ENCODE measurements around the gene YBX3.

The YBX3 gene

GRCh38 chr12:10718279-10718821 lies 4.8 kb downstream of the YBX3 start:
- Histone ChIP-seq H3K27ac (ENCODE audit: low read depth, low read length) (peak overlapping the region; percentile 65), H3K4me3 (ENCODE audit: low read length) (no peak overlapping the region), H3K9ac (ENCODE audit: low read length) (no peak overlapping the region), H3K4me1 (ENCODE audit: control insufficient read depth, insufficient read depth, low read length) (peaks cover 29% of the 10 kb centered on the region), H3K27me3 (ENCODE audit: control insufficient read depth, insufficient read depth, low read length) (no peaks in the 10 kb centered on the region), H3K36me3 (ENCODE audit: control insufficient read depth, insufficient read depth, low read length) (peaks cover 7% of the 10 kb centered on the region)

GRCh38 chr12:10717410-10717809 lies 5.7 kb downstream of the YBX3 start:
- peaks cover 8% of the 10 kb centered on the region for H3K36me3 ChIP-seq (ENCODE audit: control insufficient read depth, insufficient read depth, low read length)
- no peak overlapping the region for H3K9ac ChIP-seq (ENCODE audit: low read length)
- H3K4me3 ChIP-seq (ENCODE audit: low read length) = no peak overlapping the region
- peaks cover 29% of the 10 kb centered on the region for H3K4me1 ChIP-seq (ENCODE audit: control insufficient read depth, insufficient read depth, low read length)
- no peaks in the 10 kb centered on the region for H3K27me3 ChIP-seq (ENCODE audit: control insufficient read depth, insufficient read depth, low read length)
- peak overlapping the region; percentile 65 for H3K27ac ChIP-seq (ENCODE audit: low read depth, low read length)

- peaks cover 13% of the 10 kb centered on the region for H3K36me3 ChIP-seq (ENCODE audit: control insufficient read depth, insufficient read depth, low read length)
- peak overlapping the region; percentile 65 for H3K27ac ChIP-seq (ENCODE audit: low read depth, low read length)
- H3K4me3 ChIP-seq (ENCODE audit: low read length) = no peak overlapping the region
- peaks cover 29% of the 10 kb centered on the region for H3K4me1 ChIP-seq (ENCODE audit: control insufficient read depth, insufficient read depth, low read length)
- no peak overlapping the region for H3K9ac ChIP-seq (ENCODE audit: low read length)
- H3K27me3 ChIP-seq (ENCODE audit: control insufficient read depth, insufficient read depth, low read length) = no peaks in the 10 kb centered on the region
Measured at GRCh38 chr12:10716704-10717315, 6.3 kb downstream of the YBX3 start.

GRCh38 chr12:10716277-10716676 lies 6.8 kb downstream of the YBX3 start:
- Histone ChIP-seq H3K9ac (ENCODE audit: low read length) (no peak overlapping the region), H3K36me3 (ENCODE audit: control insufficient read depth, insufficient read depth, low read length) (peaks cover 14% of the 10 kb centered on the region), H3K27ac (ENCODE audit: low read depth, low read length) (peak overlapping the region; percentile 65), H3K4me1 (ENCODE audit: control insufficient read depth, insufficient read depth, low read length) (peaks cover 29% of the 10 kb centered on the region), H3K27me3 (ENCODE audit: control insufficient read depth, insufficient read depth, low read length) (no peaks in the 10 kb centered on the region), H3K4me3 (ENCODE audit: low read length) (no peak overlapping the region)

GRCh38 chr12:10715491-10715890 lies 7.6 kb downstream of the YBX3 start:
- no peak overlapping the region for H3K9ac ChIP-seq (ENCODE audit: low read length)
- H3K4me1 ChIP-seq (ENCODE audit: control insufficient read depth, insufficient read depth, low read length) = peaks cover 24% of the 10 kb centered on the region
- H3K27ac ChIP-seq (ENCODE audit: low read depth, low read length) = peak overlapping the region; percentile 65
- no peak overlapping the region for H3K4me3 ChIP-seq (ENCODE audit: low read length)
- H3K27me3 ChIP-seq (ENCODE audit: control insufficient read depth, insufficient read depth, low read length) = no peaks in the 10 kb centered on the region
- peaks cover 14% of the 10 kb centered on the region for H3K36me3 ChIP-seq (ENCODE audit: control insufficient read depth, insufficient read depth, low read length)

GRCh38 chr12:10709808-10710207 lies 13.3 kb downstream of the YBX3 start:
- Histone ChIP-seq H3K9ac (ENCODE audit: low read length) (no peak overlapping the region), H3K4me1 (ENCODE audit: control insufficient read depth, insufficient read depth, low read length) (no peaks in the 10 kb centered on the region), H3K4me3 (ENCODE audit: low read length) (no peak overlapping the region), H3K36me3 (ENCODE audit: control insufficient read depth, insufficient read depth, low read length) (peaks cover 29% of the 10 kb centered on the region), H3K27me3 (ENCODE audit: control insufficient read depth, insufficient read depth, low read length) (no peaks in the 10 kb centered on the region), H3K27ac (ENCODE audit: low read depth, low read length) (no peak overlapping the region)

GRCh38 chr12:10708862-10709261 lies 14.3 kb downstream of the YBX3 start:
- Histone ChIP-seq H3K36me3 (ENCODE audit: control insufficient read depth, insufficient read depth, low read length) (peaks cover 29% of the 10 kb centered on the region), H3K4me3 (ENCODE audit: low read length) (no peak overlapping the region), H3K27ac (ENCODE audit: low read depth, low read length) (no peak overlapping the region), H3K27me3 (ENCODE audit: control insufficient read depth, insufficient read depth, low read length) (no peaks in the 10 kb centered on the region), H3K4me1 (ENCODE audit: control insufficient read depth, insufficient read depth, low read length) (no peaks in the 10 kb centered on the region), H3K9ac (ENCODE audit: low read length) (no peak overlapping the region)

GRCh38 chr12:10705655-10706054 lies 17.5 kb downstream of the YBX3 start:
- H3K36me3 ChIP-seq (ENCODE audit: control insufficient read depth, insufficient read depth, low read length) = peaks cover 27% of the 10 kb centered on the region

GRCh38 chr12:10701843-10702242 lies 21.3 kb downstream of the YBX3 start:
- H3K27me3 ChIP-seq (ENCODE audit: control insufficient read depth, insufficient read depth, low read length) = no peaks in the 10 kb centered on the region
- H3K4me3 ChIP-seq (ENCODE audit: low read length) = no peak overlapping the region
- H3K4me1 ChIP-seq (ENCODE audit: control insufficient read depth, insufficient read depth, low read length) = no peaks in the 10 kb centered on the region
- no peak overlapping the region for H3K9ac ChIP-seq (ENCODE audit: low read length)
- peaks cover 18% of the 10 kb centered on the region for H3K36me3 ChIP-seq (ENCODE audit: control insufficient read depth, insufficient read depth, low read length)
- H3K27ac ChIP-seq (ENCODE audit: low read depth, low read length) = no peak overlapping the region

More at GRCh38 chr12:10705655-10706054, 17.5 kb downstream of the YBX3 start:
- H3K4me3 ChIP-seq (ENCODE audit: low read length) = no peak overlapping the region
- H3K9ac ChIP-seq (ENCODE audit: low read length) = no peak overlapping the region
- H3K27ac ChIP-seq (ENCODE audit: low read depth, low read length) = peak overlapping the region; percentile 2
- no peaks in the 10 kb centered on the region for H3K27me3 ChIP-seq (ENCODE audit: control insufficient read depth, insufficient read depth, low read length)
- H3K4me1 ChIP-seq (ENCODE audit: control insufficient read depth, insufficient read depth, low read length) = no peaks in the 10 kb centered on the region

- no peak overlapping the region for H3K9ac ChIP-seq (ENCODE audit: low read length)
- peaks cover 17% of the 10 kb centered on the region for H3K36me3 ChIP-seq (ENCODE audit: control insufficient read depth, insufficient read depth, low read length)
- no peak overlapping the region for H3K4me3 ChIP-seq (ENCODE audit: low read length)
- no peaks in the 10 kb centered on the region for H3K4me1 ChIP-seq (ENCODE audit: control insufficient read depth, insufficient read depth, low read length)
- no peak overlapping the region for H3K27ac ChIP-seq (ENCODE audit: low read depth, low read length)
- no peaks in the 10 kb centered on the region for H3K27me3 ChIP-seq (ENCODE audit: control insufficient read depth, insufficient read depth, low read length)
Measured at GRCh38 chr12:10701131-10701681, 21.9 kb downstream of the YBX3 start.

- no peaks in the 10 kb centered on the region for H3K4me1 ChIP-seq (ENCODE audit: control insufficient read depth, insufficient read depth, low read length)
- H3K9ac ChIP-seq (ENCODE audit: low read length) = no peak overlapping the region
- H3K27me3 ChIP-seq (ENCODE audit: control insufficient read depth, insufficient read depth, low read length) = no peaks in the 10 kb centered on the region
- no peak overlapping the region for H3K27ac ChIP-seq (ENCODE audit: low read depth, low read length)
- H3K36me3 ChIP-seq (ENCODE audit: control insufficient read depth, insufficient read depth, low read length) = peaks cover 20% of the 10 kb centered on the region
- H3K4me3 ChIP-seq (ENCODE audit: low read length) = no peak overlapping the region
Measured at GRCh38 chr12:10700581-10700980, 22.5 kb downstream of the YBX3 start.

GRCh38 chr12:10697862-10698261 lies 25.3 kb downstream of the YBX3 start:
- H3K27ac ChIP-seq (ENCODE audit: low read depth, low read length) = no peak overlapping the region
- no peaks in the 10 kb centered on the region for H3K4me1 ChIP-seq (ENCODE audit: control insufficient read depth, insufficient read depth, low read length)
- H3K4me3 ChIP-seq (ENCODE audit: low read length) = no peak overlapping the region
- H3K9ac ChIP-seq (ENCODE audit: low read length) = no peak overlapping the region
- peaks cover 20% of the 10 kb centered on the region for H3K36me3 ChIP-seq (ENCODE audit: control insufficient read depth, insufficient read depth, low read length)
- H3K27me3 ChIP-seq (ENCODE audit: control insufficient read depth, insufficient read depth, low read length) = no peaks in the 10 kb centered on the region

GRCh38 chr12:10697156-10697555 lies 26.0 kb downstream of the YBX3 start:
- no peaks in the 10 kb centered on the region for H3K4me1 ChIP-seq (ENCODE audit: control insufficient read depth, insufficient read depth, low read length)
- peaks cover 20% of the 10 kb centered on the region for H3K36me3 ChIP-seq (ENCODE audit: control insufficient read depth, insufficient read depth, low read length)
- H3K27ac ChIP-seq (ENCODE audit: low read depth, low read length) = no peak overlapping the region
- H3K9ac ChIP-seq (ENCODE audit: low read length) = no peak overlapping the region
- H3K4me3 ChIP-seq (ENCODE audit: low read length) = no peak overlapping the region
- H3K27me3 ChIP-seq (ENCODE audit: control insufficient read depth, insufficient read depth, low read length) = no peaks in the 10 kb centered on the region
